Psoas muscle (tissue), 8 donors: ENCODE measurements around the gene DLGAP1. TPM values are rescaled to one million over a fixed set of nuclear protein-coding genes. Genes with fewer than 3 reads are reported as not detected.

ENCODE experiments used
- ATAC-seq, 4 donors: fragments of 200-7000 bp; cut with Tn5 transposase; one replicate each; pipeline ENCODE4 v1.9.1; 2020; ENCODE audit warnings: moderate library complexity in 3 of 4, mild to moderate bottlenecking in 2 of 4
- DNase-seq, 2 donors: peaks; one replicate each; pipeline ENCODE4 v3.0.0-alpha.2; 2020
- H3K27ac ChIP-seq: fragments of 200-600 bp; one replicate; pipeline ENCODE4 v1.8.0; 2022
- H3K27me3 ChIP-seq, 3 donors: fragments of 200-600 bp in 1 of 3; one replicate each; pipeline versions ENCODE4 v1.6.1 to v1.8.0; 2013 to 2022; ENCODE audit warnings: low read length in 2 of 3, mild to moderate bottlenecking in 2 of 3, moderate library complexity in 1 of 3; ENCODE audit not compliant: insufficient read depth in 3 of 3
- H3K36me3 ChIP-seq, 2 donors: fragments of 200-600 bp in 1 of 2; one replicate each; pipeline versions ENCODE4 v1.6.1 to v1.8.0; 2013 to 2022; ENCODE audit warnings: low read depth in 1 of 2, mild to moderate bottlenecking in 1 of 2, moderate library complexity in 1 of 2; ENCODE audit not compliant: insufficient read depth in 1 of 2
- H3K4me1 ChIP-seq: fragments of 200-600 bp; one replicate; pipeline ENCODE4 v1.8.0; 2022
- H3K4me3 ChIP-seq: fragments of 200-600 bp; one replicate; pipeline ENCODE4 v1.8.0; 2022; ENCODE audit warnings: mild to moderate bottlenecking
- H3K9me3 ChIP-seq: fragments of 200-600 bp; one replicate; pipeline ENCODE4 v1.8.0; 2022
- CTCF ChIP-seq: fragments of 200-600 bp; IDR thresholded peaks from one replicate; pipeline ENCODE4 v1.8.0; 2022; ENCODE audit warnings: antibody characterized with exemption
- WGBS, 3 donors: extraction: QIAGEN DNeasy Blood & Tissue Kit; methylation state at CpG; one replicate each; pipeline versions ENCODE4 v1.1.6 to v1.1.7; 2013; 5-methylcytosine and 5-hydroxymethylcytosine counted together
- intact Hi-C, 2 donors: fragments of 100-400 bp; cut with DNase I; formaldehyde crosslinking; loops; one replicate each; pipeline versions ENCODE4 v1.11.0 to v1.14.2; 2022
- polyA plus RNA-seq, 3 donors: library from polyadenylated mRNA; stranded (reverse); fragments of 200-250 nt; gene quantifications; one replicate each; pipeline ENCODE4 v1.2.3, GENCODE V29; 2013
- total RNA-seq, 4 donors: library from RNA; stranded (reverse); fragmentation: NEBNext Ultra II Directional in 2 of 4; extraction: Animal tissue kit (Norgen Biotek cat#: 25700) in 2 of 4; gene quantifications; one replicate each; pipeline versions ENCODE4 v1.2.1 to v1.2.4, GENCODE V29; 2021 to 2023
- donor health status: healthy with polysubstance abuse.
- donor health status: DM: no; HTN: no; CAD: no; lungs with moderate emphysema.
- donor health status: Bipolar disorder and iron deficiency.
- donor health status: healthy.
- donor health status: DM: yes; HTN: yes; CAD: no.
- donor health status: DM: no; HTN: no; CAD: no.
- donor health status: DM: no; HTN: no; CAD: no.
- donor health status: DM: yes; HTN: yes; CAD: no.

Gene DLGAP1
- total and polyA plus RNA-seq, 7 donors: 0.09 to 0.26 (median 0.16) TPM; not detected in 1

DNA sequence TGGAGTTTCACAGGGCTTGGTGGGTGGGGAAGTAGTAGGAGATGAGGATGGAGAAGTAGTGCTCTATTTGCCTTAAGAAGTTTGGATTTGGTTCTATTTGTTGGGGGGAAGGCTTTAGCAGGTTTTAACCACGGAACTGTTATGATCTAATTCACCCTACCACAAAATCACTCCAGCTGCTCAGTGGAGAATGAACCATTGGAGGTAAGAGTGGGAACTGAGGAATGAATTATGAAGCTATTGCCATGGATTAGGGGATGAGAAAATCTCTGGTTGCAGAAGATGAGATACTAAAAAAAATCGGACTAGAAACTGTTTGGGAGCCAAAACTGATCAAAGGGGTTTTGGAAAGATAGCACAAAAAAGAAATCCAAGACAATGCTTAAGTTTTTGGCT, 488.9 kb downstream of the DLGAP1 start:
- Histone ChIP-seq H3K27me3 (no peaks in the 10 kb centered on the region), H3K9me3 (no peaks in the 10 kb centered on the region), H3K4me1 (no peaks in the 10 kb centered on the region), H3K36me3 (no peaks in the 10 kb centered on the region), H3K27ac (no peak overlapping the region), H3K4me3 (no peak overlapping the region)
- DNase-seq (no peak), ATAC-seq (no peak)
- WGBS, 3 donors: 63 to 69% (median 66%) methylated on average over 2 of the region's 2 CpGs
- TF ChIP-seq CTCF: no peak
- intact Hi-C loops: no loop called here

- intact Hi-C loops: no loop called here
- WGBS, 3 donors: 85 to 90% (median 90%) methylated on average over 7 of the region's 7 CpGs
- no peak overlapping the region for H3K27ac ChIP-seq
- H3K27me3 ChIP-seq: no peaks in the 10 kb centered on the region
- no peak overlapping the region for H3K4me3 ChIP-seq
- ATAC-seq (no peak), DNase-seq (no peak)
- no peaks in the 10 kb centered on the region for H3K9me3 ChIP-seq
- no peak for TF ChIP-seq CTCF
- H3K36me3 ChIP-seq: no peaks in the 10 kb centered on the region
- no peaks in the 10 kb centered on the region for H3K4me1 ChIP-seq
These were observed 494.1 kb downstream of the DLGAP1 start for GRCh38 chr18:3960977-3961376.

- WGBS, 3 donors: 53 to 66% (median 57%) methylated on average over 4 of the region's 4 CpGs
- no peaks in the 10 kb centered on the region for H3K36me3 ChIP-seq
- H3K9me3 ChIP-seq: no peaks in the 10 kb centered on the region
- no peaks in the 10 kb centered on the region for H3K27me3 ChIP-seq
- DNase-seq (no peak), ATAC-seq (no peak)
- intact Hi-C loops: no loop called here
- no peak overlapping the region for H3K4me3 ChIP-seq
- H3K27ac ChIP-seq: no peak overlapping the region
- no peak for TF ChIP-seq CTCF
- no peaks in the 10 kb centered on the region for H3K4me1 ChIP-seq
These were observed 495.0 kb downstream of the DLGAP1 start for GRCh38 chr18:3960142-3960541.

DNA sequence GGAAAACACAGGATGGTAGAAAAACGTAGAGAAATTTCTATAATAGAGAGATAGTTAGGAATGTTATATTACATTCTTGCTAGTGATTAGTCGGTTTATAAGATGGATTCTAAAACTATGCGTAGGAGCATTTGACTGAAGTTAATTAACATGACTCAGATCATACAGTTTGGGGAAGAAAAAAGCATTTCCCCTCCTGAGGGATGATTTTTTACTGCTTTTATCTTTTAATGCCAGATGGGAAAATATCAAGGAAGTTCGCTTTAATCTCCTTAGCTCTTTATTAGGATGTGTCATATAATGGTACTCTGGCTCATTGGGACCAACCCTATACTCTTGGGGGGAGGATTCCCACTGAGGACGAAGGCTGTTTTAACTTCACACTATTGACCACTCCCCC, 503.1 kb downstream of the DLGAP1 start:
- 86 to 91% (median 88%) methylated on average over 5 of the region's 5 CpGs for WGBS, 3 donors
- ATAC-seq (no peak), DNase-seq (no peak)
- no peaks in the 10 kb centered on the region for H3K4me1 ChIP-seq
- no peaks in the 10 kb centered on the region for H3K27me3 ChIP-seq
- TF ChIP-seq CTCF: no peak
- H3K9me3 ChIP-seq: no peaks in the 10 kb centered on the region
- H3K36me3 ChIP-seq: no peaks in the 10 kb centered on the region
- H3K4me3 ChIP-seq: no peak overlapping the region
- no peak overlapping the region for H3K27ac ChIP-seq
- intact Hi-C loops: no loop called here

GRCh38 chr18:3950668-3951404, 504.3 kb downstream of the DLGAP1 start:
- H3K27ac ChIP-seq: no peak overlapping the region
- intact Hi-C loops: no loop called here
- H3K9me3 ChIP-seq: no peaks in the 10 kb centered on the region
- 74 to 80% (median 75%) methylated on average over 3 of the region's 3 CpGs for WGBS, 3 donors
- H3K36me3 ChIP-seq: no peaks in the 10 kb centered on the region
- ATAC-seq: no peak
- DNase-seq: no peak
- no peaks in the 10 kb centered on the region for H3K27me3 ChIP-seq
- TF ChIP-seq CTCF: no peak
- no peak overlapping the region for H3K4me3 ChIP-seq
- H3K4me1 ChIP-seq: no peaks in the 10 kb centered on the region
